ENCODE results near the gene TMEM45A.
A peak's percentile ranks its signal among the peaks of the same experiment; 100 is the strongest.
"Not testable (repeated sequence)": the region's sequence is repeated elsewhere in the genome, so short reads cannot be mapped to it uniquely, and the experiment has no call there.

TMEM45A gene

DNA sequence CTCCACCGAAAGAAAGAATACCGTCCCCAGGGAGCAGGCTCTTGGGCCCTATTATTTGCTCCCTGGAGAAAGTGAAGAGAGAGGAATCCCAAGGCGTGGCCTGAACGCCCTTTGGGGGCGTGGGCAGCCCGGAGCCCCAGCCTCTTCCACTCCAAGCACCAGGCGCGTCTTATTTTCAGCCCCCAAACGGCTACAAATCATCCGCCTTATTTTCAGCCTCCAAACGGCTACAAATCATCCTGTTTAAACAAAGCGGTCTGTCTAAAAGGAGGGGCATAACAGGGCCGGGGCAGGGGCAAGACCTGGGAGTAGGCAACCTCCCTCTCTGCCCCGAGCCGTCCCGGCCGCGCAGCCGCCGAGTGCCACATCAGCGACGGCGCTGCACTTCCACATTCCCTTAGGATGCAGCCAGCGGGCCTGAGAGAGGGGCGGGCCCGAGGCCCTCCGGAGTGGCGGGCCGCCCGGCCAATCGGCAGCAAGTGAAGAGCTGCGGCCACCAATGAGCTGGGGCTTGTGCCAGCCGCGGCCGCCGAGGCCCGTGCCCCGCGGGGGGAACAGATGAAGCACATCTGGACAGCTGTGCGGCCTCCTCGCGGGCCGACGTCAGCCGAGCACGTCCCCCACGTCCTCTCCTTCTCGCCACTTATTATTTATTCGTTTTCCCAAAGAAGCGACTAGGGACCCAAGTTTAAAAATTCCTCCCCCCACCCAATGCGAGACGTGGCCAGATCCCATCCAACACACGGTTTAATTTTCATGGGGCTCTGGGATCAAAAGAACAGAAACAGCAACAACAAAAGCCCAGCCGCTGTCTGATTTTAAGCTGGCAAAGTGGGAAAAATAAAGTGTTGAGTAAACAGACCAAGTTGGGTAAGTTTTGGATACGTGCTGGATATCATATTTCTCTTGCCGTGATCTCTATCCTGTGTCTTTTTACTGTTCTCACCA, at the start of gene TMEM45A:
TSS of gene TMEM45A (plus strand) at position 561 of the 948 bp plus-strand sequence. CDS start 62,593 bp downstream, outside the sequence.
- peaks cover 37% of the 10 kb centered on the region for H3K4me1 ChIP-seq (ENCODE audit: low read length)
- no peak within 1 kb of the TSS for H3K27ac ChIP-seq (ENCODE audit: low read length)
- no peaks in the 10 kb centered on the region for H3K79me2 ChIP-seq (ENCODE audit: low read length)
- peak within 1 kb of the TSS; percentile 59 for H3K9ac ChIP-seq (ENCODE audit: low read length)
- peak within 1 kb of the TSS; percentile 78 for H3K4me2 ChIP-seq (ENCODE audit: low read length)
- no peaks in the 10 kb centered on the region for H3K9me3 ChIP-seq (ENCODE audit: insufficient read depth, low read length)
- no peaks in the 10 kb centered on the region for H4K20me1 ChIP-seq (ENCODE audit: insufficient read depth, low read length)
- H3K27me3 ChIP-seq (ENCODE audit: low read depth, low read length): peaks cover 19% of the 10 kb centered on the region
- no peaks in the 10 kb centered on the region for H3K36me3 ChIP-seq (replicated peaks; ENCODE audit: low read depth, low read length)
- no peak for TF ChIP-seq EZH2phosphoT487 (IDR thresholded peaks at IDR 0.05; ENCODE audit: low read depth)
- TF ChIP-seq, protein P1, sequence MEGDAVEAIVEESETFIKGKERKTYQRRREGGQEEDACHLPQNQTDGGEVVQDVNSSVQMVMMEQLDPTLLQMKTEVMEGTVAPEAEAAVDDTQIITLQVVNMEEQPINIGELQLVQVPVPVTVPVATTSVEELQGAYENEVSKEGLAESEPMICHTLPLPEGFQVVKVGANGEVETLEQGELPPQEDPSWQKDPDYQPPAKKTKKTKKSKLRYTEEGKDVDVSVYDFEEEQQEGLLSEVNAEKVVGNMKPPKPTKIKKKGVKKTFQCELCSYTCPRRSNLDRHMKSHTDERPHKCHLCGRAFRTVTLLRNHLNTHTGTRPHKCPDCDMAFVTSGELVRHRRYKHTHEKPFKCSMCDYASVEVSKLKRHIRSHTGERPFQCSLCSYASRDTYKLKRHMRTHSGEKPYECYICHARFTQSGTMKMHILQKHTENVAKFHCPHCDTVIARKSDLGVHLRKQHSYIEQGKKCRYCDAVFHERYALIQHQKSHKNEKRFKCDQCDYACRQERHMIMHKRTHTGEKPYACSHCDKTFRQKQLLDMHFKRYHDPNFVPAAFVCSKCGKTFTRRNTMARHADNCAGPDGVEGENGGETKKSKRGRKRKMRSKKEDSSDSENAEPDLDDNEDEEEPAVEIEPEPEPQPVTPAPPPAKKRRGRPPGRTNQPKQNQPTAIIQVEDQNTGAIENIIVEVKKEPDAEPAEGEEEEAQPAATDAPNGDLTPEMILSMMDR (IDR thresholded peaks at IDR 0.05; ENCODE audit: low read depth, low read length): no peak
- H2AFZ ChIP-seq (ENCODE audit: low read depth, low read length): peak within 1 kb of the TSS; percentile 90
- H3K4me3 ChIP-seq (ENCODE audit: low read length): peak within 1 kb of the TSS; percentile 79

GRCh38 chr3:100443690-100444089, 48.7 kb upstream of the TMEM45A start:
- Histone ChIP-seq H3K4me2 (ENCODE audit: low read length) (no peak overlapping the region), H3K36me3 (replicated peaks; ENCODE audit: low read depth, low read length) (no peaks in the 10 kb centered on the region), H3K4me1 (ENCODE audit: low read length) (no peaks in the 10 kb centered on the region), H3K9ac (ENCODE audit: low read length) (no peak overlapping the region), H3K4me3 (ENCODE audit: low read length) (no peak overlapping the region), H3K79me2 (ENCODE audit: low read length) (no peaks in the 10 kb centered on the region), H3K27me3 (ENCODE audit: low read depth, low read length) (no peaks in the 10 kb centered on the region), H4K20me1 (ENCODE audit: insufficient read depth, low read length) (no peaks in the 10 kb centered on the region), H3K27ac (ENCODE audit: low read length) (no peak overlapping the region), H3K9me3 (ENCODE audit: insufficient read depth, low read length) (no peaks in the 10 kb centered on the region; the same call in 1 of the 2 replicates), H2AFZ (ENCODE audit: low read depth, low read length) (no peak overlapping the region)
- TF ChIP-seq, protein P1 (IDR thresholded peaks at IDR 0.05; ENCODE audit: low read depth, low read length): no peak
- TF ChIP-seq EZH2phosphoT487 (IDR thresholded peaks at IDR 0.05; ENCODE audit: low read depth): no peak

- H3K79me2 ChIP-seq (ENCODE audit: low read length); H2AFZ ChIP-seq (ENCODE audit: low read depth, low read length); H3K27ac ChIP-seq (ENCODE audit: low read length); H3K4me2 ChIP-seq (ENCODE audit: low read length); H3K9ac ChIP-seq (ENCODE audit: low read length); H3K4me3 ChIP-seq (ENCODE audit: low read length); H3K27me3 ChIP-seq (ENCODE audit: low read depth, low read length); H4K20me1 ChIP-seq (ENCODE audit: insufficient read depth, low read length); H3K9me3 ChIP-seq (ENCODE audit: insufficient read depth, low read length); H3K4me1 ChIP-seq (ENCODE audit: low read length); H3K36me3 ChIP-seq (replicated peaks; ENCODE audit: low read depth, low read length): not testable (repeated sequence)
Measured at GRCh38 chr3:100447067-100447466, 45.4 kb upstream of the TMEM45A start.

GRCh38 chr3:100448079-100448478, 44.3 kb upstream of the TMEM45A start:
- H2AFZ ChIP-seq (ENCODE audit: low read depth, low read length): no peak overlapping the region
- H3K79me2 ChIP-seq (ENCODE audit: low read length): no peaks in the 10 kb centered on the region
- no peaks in the 10 kb centered on the region for H3K36me3 ChIP-seq (replicated peaks; ENCODE audit: low read depth, low read length)
- no peaks in the 10 kb centered on the region for H4K20me1 ChIP-seq (ENCODE audit: insufficient read depth, low read length)
- no peak overlapping the region for H3K27ac ChIP-seq (ENCODE audit: low read length)
- no peak overlapping the region for H3K4me3 ChIP-seq (ENCODE audit: low read length)
- TF ChIP-seq, protein P1 (IDR thresholded peaks at IDR 0.05; ENCODE audit: low read depth, low read length): no peak
- no peak for TF ChIP-seq EZH2phosphoT487 (IDR thresholded peaks at IDR 0.05; ENCODE audit: low read depth)
- H3K27me3 ChIP-seq (ENCODE audit: low read depth, low read length): no peaks in the 10 kb centered on the region
- no peak overlapping the region for H3K4me2 ChIP-seq (ENCODE audit: low read length)
- no peaks in the 10 kb centered on the region for H3K4me1 ChIP-seq (ENCODE audit: low read length)
- H3K9me3 ChIP-seq (ENCODE audit: insufficient read depth, low read length): no peaks in the 10 kb centered on the region; the same call in 1 of the 2 replicates
- H3K9ac ChIP-seq (ENCODE audit: low read length): no peak overlapping the region

Data from OCI-LY3 (cell line).